ENCODE measurements around the gene GAREM2.

GRCh38 chr2:26179446-26179913 is 6.6 kb downstream of the GAREM2 start:
- no peak for TF ChIP-seq CTCF (IDR thresholded peaks at IDR 0.05)
- no peak for TF ChIP-seq POLR2A (IDR thresholded peaks at IDR 0.05)
